Panc1 (cell line): ENCODE results near the gene COG7. TPM values are rescaled to one million over a fixed set of nuclear protein-coding genes. Genes with fewer than 3 reads are reported as not detected.
"Not testable (repeated sequence)": the region's sequence is repeated elsewhere in the genome, so short reads cannot be mapped to it uniquely, and the experiment has no call there.

ENCODE experiments used
- ATAC-seq: fragments of 200-7000 bp; cut with Tn5 transposase; 2 replicates; pipeline ENCODE4 v1.9.1; 2020; ENCODE audit warnings: mild to moderate bottlenecking, moderate library complexity
- BruUV-seq: library from RNA; stranded (reverse); fragments of 400-500 nt; replicated peaks from 2 replicates; lab custom pipeline; 2021; lab: Mats Ljungman, UMichigan
- CTCF ChIA-PET: fragments of 300-600 bp; sonication (Branson Sonifier 250); formaldehyde crosslinking; loops from one replicate; lab custom pipeline; 2022; ENCODE audit warnings: antibody characterized with exemption; lab: Charles Lee
- POLR2A ChIA-PET: fragments of 300-600 bp; sonication (Branson Sonifier 250); formaldehyde crosslinking; loops from one replicate; lab custom pipeline; 2022; ENCODE audit warnings: antibody characterized with exemption; lab: Charles Lee
- DNase-seq: peaks from one replicate; pipeline ENCODE4 v3.0.0-alpha.2; 2010; ENCODE audit warnings: low read depth, low spot score
- H3K27ac ChIP-seq: 2 replicates; pipeline ENCODE4 v1.5.1; 2011; ENCODE audit warnings: mild to moderate bottlenecking, low read length, inconsistent platforms
- H3K27me3 ChIP-seq: fragments of 200-500 bp; sonication (Bioruptor generic); 2 replicates; pipeline ENCODE4 v1.6.0; 2014; ENCODE audit warnings: low read length, inconsistent platforms; ENCODE audit not compliant: control insufficient read depth, insufficient read depth
- H3K36me3 ChIP-seq: fragments of 200-500 bp; sonication (Bioruptor generic); 2 replicates; pipeline ENCODE4 v1.5.1; 2014; ENCODE audit warnings: inconsistent platforms, mild to moderate bottlenecking, low read length, moderate library complexity; ENCODE audit not compliant: control insufficient read depth, insufficient read depth
- H3K4me1 ChIP-seq: 2 replicates; pipeline ENCODE4 v1.5.1; 2011; ENCODE audit warnings: inconsistent platforms, mild to moderate bottlenecking, low read length, moderate library complexity; ENCODE audit not compliant: control insufficient read depth, insufficient read depth
- H3K4me3 ChIP-seq, 2 experiments: 2 replicates each; pipeline ENCODE4 v1.5.1; 2011 to 2012; ENCODE audit warnings: low read depth in 2 of 2, low read length in 2 of 2, mild to moderate bottlenecking in 2 of 2, inconsistent platforms in 1 of 2, moderate library complexity in 1 of 2
- H3K9me3 ChIP-seq: fragments of 200-500 bp; sonication (Bioruptor generic); 2 replicates; pipeline ENCODE4 v1.5.1; 2014; ENCODE audit warnings: low read depth, mild to moderate bottlenecking, inconsistent platforms, low read length, moderate library complexity; ENCODE audit not compliant: control insufficient read depth, insufficient read depth
- POLR2AphosphoS5 ChIP-seq: IDR thresholded peaks from 2 replicates; pipeline ENCODE4 v1.6.1; 2012; ENCODE audit warnings: mild to moderate bottlenecking, low read depth, low read length, moderate library complexity
- REST ChIP-seq, 2 experiments: IDR thresholded peaks; 2 replicates each; pipeline ENCODE4 v1.6.1; 2011 to 2012; ENCODE audit warnings: low read depth in 2 of 2, control low read depth in 1 of 2, low read length in 1 of 2, mild to moderate bottlenecking in 1 of 2, moderate library complexity in 1 of 2; ENCODE audit not compliant: insufficient read depth in 1 of 2
- SIN3A ChIP-seq: IDR thresholded peaks from 2 replicates; pipeline ENCODE4 v1.6.1; 2012; ENCODE audit warnings: low read depth, mild to moderate bottlenecking, low read length, moderate library complexity, borderline replicate concordance; ENCODE audit not compliant: insufficient read depth
- TCF7L2 ChIP-seq: IDR thresholded peaks from 2 replicates; pipeline ENCODE4 v1.6.1; 2011; ENCODE audit warnings: mild to moderate bottlenecking, low read depth, low read length, inconsistent platforms
- in situ Hi-C: cut with HindIII; loops from 2 replicates; pipeline ENCODE4 v1.10.0; 2016; ENCODE audit warnings: low sequenced_read_pairs, low pct_unique_long_range_greater_than_20kb
- intact Hi-C: fragments of 100-400 bp; cut with micrococcal nuclease; formaldehyde crosslinking; loops from one replicate; pipeline ENCODE4 v1.10.0; 2022; ENCODE audit not compliant: unreplicated experiment
- total RNA-seq: library from RNA; stranded (reverse); gene quantifications from one replicate; pipeline ENCODE4 v1.2.1, GENCODE V29; 2021; ENCODE audit not compliant: unreplicated experiment
- TF ChIP-seq, protein P1 (sequence below): fragments of 450-650 bp; IDR thresholded peaks from 2 replicates; pipeline ENCODE4 v1.5.1; 2017; ENCODE audit warnings: mild to moderate bottlenecking

COG7 gene
- total RNA-seq, 1 experiment from 2014 or later: 25.3 TPM

- CTCF ChIA-PET: no interaction called here
- TF ChIP-seq REST (IDR thresholded peaks at IDR 0.05; ENCODE audit: insufficient read depth in 1 of 2, low read depth in 2 of 2, low read length in 1 of 2): no peak
- TF ChIP-seq POLR2AphosphoS5: no peak
- TF ChIP-seq, protein P1, sequence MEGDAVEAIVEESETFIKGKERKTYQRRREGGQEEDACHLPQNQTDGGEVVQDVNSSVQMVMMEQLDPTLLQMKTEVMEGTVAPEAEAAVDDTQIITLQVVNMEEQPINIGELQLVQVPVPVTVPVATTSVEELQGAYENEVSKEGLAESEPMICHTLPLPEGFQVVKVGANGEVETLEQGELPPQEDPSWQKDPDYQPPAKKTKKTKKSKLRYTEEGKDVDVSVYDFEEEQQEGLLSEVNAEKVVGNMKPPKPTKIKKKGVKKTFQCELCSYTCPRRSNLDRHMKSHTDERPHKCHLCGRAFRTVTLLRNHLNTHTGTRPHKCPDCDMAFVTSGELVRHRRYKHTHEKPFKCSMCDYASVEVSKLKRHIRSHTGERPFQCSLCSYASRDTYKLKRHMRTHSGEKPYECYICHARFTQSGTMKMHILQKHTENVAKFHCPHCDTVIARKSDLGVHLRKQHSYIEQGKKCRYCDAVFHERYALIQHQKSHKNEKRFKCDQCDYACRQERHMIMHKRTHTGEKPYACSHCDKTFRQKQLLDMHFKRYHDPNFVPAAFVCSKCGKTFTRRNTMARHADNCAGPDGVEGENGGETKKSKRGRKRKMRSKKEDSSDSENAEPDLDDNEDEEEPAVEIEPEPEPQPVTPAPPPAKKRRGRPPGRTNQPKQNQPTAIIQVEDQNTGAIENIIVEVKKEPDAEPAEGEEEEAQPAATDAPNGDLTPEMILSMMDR: no peak
- no peak for TF ChIP-seq SIN3A
- TF ChIP-seq TCF7L2: no peak
- no peak overlapping the region for H3K4me3 ChIP-seq
- intact Hi-C loops (no loop called here), in situ Hi-C loops (no loop called here)
- POLR2A ChIA-PET: no interaction called here
- ATAC-seq: no peak
- no peak for DNase-seq
- no TSS peak for BruUV-seq
- H3K4me1 ChIP-seq: peaks cover 25% of the 10 kb centered on the region
- H3K27ac ChIP-seq: no peak overlapping the region
- no peaks in the 10 kb centered on the region for H3K27me3 ChIP-seq
- no peaks in the 10 kb centered on the region for H3K9me3 ChIP-seq
- peaks cover 9% of the 10 kb centered on the region for H3K36me3 ChIP-seq
Observed at GRCh38 chr16:23402100-23402499, 50.9 kb downstream of the COG7 start.

GRCh38 chr16:23401139-23401538 lies 51.9 kb downstream of the COG7 start:
- BruUV-seq: no TSS peak
- intact Hi-C loops (no loop called here), in situ Hi-C loops (no loop called here)
- CTCF ChIA-PET: no interaction called here
- no peak overlapping the region for H3K4me3 ChIP-seq
- H3K36me3 ChIP-seq: peaks cover 7% of the 10 kb centered on the region; the same call in 1 of the 2 replicates
- no peak overlapping the region for H3K27ac ChIP-seq
- DNase-seq (no peak), ATAC-seq (no peak)
- POLR2A ChIA-PET: no interaction called here
- no peaks in the 10 kb centered on the region for H3K9me3 ChIP-seq
- no peak for TF ChIP-seq REST (IDR thresholded peaks at IDR 0.05; ENCODE audit: insufficient read depth in 1 of 2, low read depth in 2 of 2, low read length in 1 of 2)
- no peak for TF ChIP-seq POLR2AphosphoS5
- TF ChIP-seq SIN3A: no peak
- TF ChIP-seq, protein P1: no peak
- TF ChIP-seq TCF7L2: no peak
- H3K4me1 ChIP-seq: peaks cover 20% of the 10 kb centered on the region
- no peaks in the 10 kb centered on the region for H3K27me3 ChIP-seq

DNA sequence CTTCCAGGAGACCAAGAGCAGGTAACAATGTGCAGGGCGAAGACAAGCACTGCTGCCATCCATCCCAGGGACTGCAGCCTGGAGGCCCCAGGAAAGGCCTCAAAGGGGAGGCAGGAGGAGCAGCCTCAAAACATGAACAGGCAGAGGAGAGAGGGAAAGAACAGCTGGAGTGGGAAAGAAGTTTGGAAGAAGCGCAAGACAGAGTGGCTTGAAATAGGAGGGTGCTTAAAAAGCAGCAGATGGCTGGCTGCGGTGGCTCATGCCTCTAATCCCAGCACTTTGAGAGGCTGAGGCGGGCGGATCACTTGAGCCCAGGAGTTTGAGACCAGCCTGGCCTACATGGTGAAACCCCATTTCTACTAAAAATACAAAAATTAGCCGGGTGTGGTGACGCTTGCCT lies 52.5 kb downstream of the COG7 start:
- in situ Hi-C loops: not testable (repeated sequence)

More for the DNA sequence above, 52.5 kb downstream of the COG7 start:
- H3K9me3 ChIP-seq, H3K36me3 ChIP-seq, H3K27ac ChIP-seq, ATAC-seq, BruUV-seq, DNase-seq, H3K4me3 ChIP-seq, H3K27me3 ChIP-seq, POLR2A ChIA-PET, intact Hi-C loops: not testable (repeated sequence)
- CTCF ChIA-PET: interaction anchor here (0.5 kb wide), 1 partner anchor 33 kb away, joined by 4 read pairs; no protein-coding TSS in a partner anchor
- H3K4me1 ChIP-seq: peaks cover 15% of the 10 kb centered on the region
